HG03159 (cell line): ENCODE results near the gene PLCB4.

Experiments
- ATAC-seq: cut with Tn5 transposase; IDR thresholded peaks from one replicate; pipeline ENCODE4 v1.9.1; 2021; ENCODE audit warnings: mild to moderate bottlenecking, moderate library complexity; ENCODE audit not compliant: unreplicated experiment

PLCB4 gene

GRCh38 chr20:9212735-9213134 lies 143.8 kb downstream of the PLCB4 start:
- no peak for ATAC-seq

- ATAC-seq = no peak
Measured at GRCh38 chr20:9214685-9215084, 145.8 kb downstream of the PLCB4 start.

- no peak for ATAC-seq
Measured at GRCh38 chr20:9215539-9215938, 146.7 kb downstream of the PLCB4 start.

GRCh38 chr20:9218531-9218961 lies 149.7 kb downstream of the PLCB4 start:
- no peak for ATAC-seq

- ATAC-seq = no peak
Measured at GRCh38 chr20:9220874-9221547, 152.1 kb downstream of the PLCB4 start.

- no peak for ATAC-seq
Measured at GRCh38 chr20:9223296-9223695, 154.4 kb downstream of the PLCB4 start.

- no peak for ATAC-seq
Measured at GRCh38 chr20:9225879-9226278, 157.0 kb downstream of the PLCB4 start.

GRCh38 chr20:9227896-9228615 lies 159.2 kb downstream of the PLCB4 start:
- no peak for ATAC-seq

GRCh38 chr20:9228774-9229450 lies 160.0 kb downstream of the PLCB4 start:
- ATAC-seq = no peak

GRCh38 chr20:9230406-9230805 lies 161.5 kb downstream of the PLCB4 start:
- no peak for ATAC-seq

GRCh38 chr20:9233804-9234203 lies 164.9 kb downstream of the PLCB4 start:
- ATAC-seq = no peak

GRCh38 chr20:9235518-9235917 lies 166.6 kb downstream of the PLCB4 start:
- ATAC-seq = no peak

GRCh38 chr20:9236458-9236857 lies 167.6 kb downstream of the PLCB4 start:
- ATAC-seq = no peak

- no peak for ATAC-seq
Measured at GRCh38 chr20:9241232-9241692, 172.4 kb downstream of the PLCB4 start.

GRCh38 chr20:9241721-9242427 lies 173.0 kb downstream of the PLCB4 start:
- ATAC-seq = no peak

GRCh38 chr20:9243986-9244385 lies 175.1 kb downstream of the PLCB4 start:
- ATAC-seq = no peak

GRCh38 chr20:9244811-9245210 lies 175.9 kb downstream of the PLCB4 start:
- no peak for ATAC-seq

GRCh38 chr20:9246731-9247130 lies 177.8 kb downstream of the PLCB4 start:
- no peak for ATAC-seq

GRCh38 chr20:9250511-9250910 lies 181.6 kb downstream of the PLCB4 start:
- no peak for ATAC-seq

- no peak for ATAC-seq
Measured at GRCh38 chr20:9253006-9253539, 184.2 kb downstream of the PLCB4 start.

GRCh38 chr20:9255171-9255570 lies 186.3 kb downstream of the PLCB4 start:
- no peak for ATAC-seq
